GM18526 (cell line): ENCODE data around the gene FMN2.

Experiments used
- POLR2A ChIP-seq: IDR thresholded peaks from 3 replicates; pipeline ENCODE4 v1.6.1; 2011; ENCODE audit not compliant: insufficient read length; ENCODE audit errors: extremely low read depth

FMN2 gene

DNA sequence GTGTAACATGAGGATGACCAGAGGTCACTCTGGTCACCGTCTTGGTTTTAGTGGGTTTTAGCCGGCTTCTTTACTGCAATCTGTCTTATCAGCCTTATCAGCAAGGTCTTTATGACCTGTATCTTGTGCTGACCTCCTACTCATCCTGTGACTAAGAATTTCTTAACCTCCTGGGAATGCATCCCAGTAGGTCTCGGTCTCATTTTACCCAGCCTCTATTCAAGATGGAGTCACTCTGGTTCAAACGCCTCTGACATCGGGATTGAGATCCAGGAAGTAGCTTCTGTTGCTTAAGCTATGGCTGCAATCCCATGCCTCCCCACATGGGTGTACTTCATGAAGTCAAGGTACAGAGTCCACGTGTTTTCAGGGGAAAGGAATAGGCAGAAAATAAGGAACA lies 19.9 kb downstream of the FMN2 start:
- no peak for TF ChIP-seq POLR2A

DNA sequence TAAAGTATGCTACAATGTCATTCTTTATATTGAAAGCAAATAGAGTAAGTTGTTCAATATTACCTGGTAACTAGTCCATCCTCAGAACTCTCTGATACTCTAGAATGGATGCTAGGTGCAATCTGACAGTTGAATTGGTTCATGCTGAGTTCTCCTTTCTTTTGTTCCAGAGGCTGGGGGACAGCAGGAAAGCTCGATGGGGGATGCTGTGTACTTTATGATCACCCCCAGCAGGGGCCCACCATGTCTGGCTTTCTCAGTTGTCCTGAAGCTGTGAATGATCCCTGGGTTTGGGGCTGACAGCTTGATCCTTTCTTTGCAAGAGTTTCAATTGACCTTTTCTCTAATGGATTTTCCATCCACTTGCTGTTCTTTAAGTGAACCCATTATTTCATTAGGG lies 22.5 kb downstream of the FMN2 start:
- TF ChIP-seq POLR2A: no peak

DNA sequence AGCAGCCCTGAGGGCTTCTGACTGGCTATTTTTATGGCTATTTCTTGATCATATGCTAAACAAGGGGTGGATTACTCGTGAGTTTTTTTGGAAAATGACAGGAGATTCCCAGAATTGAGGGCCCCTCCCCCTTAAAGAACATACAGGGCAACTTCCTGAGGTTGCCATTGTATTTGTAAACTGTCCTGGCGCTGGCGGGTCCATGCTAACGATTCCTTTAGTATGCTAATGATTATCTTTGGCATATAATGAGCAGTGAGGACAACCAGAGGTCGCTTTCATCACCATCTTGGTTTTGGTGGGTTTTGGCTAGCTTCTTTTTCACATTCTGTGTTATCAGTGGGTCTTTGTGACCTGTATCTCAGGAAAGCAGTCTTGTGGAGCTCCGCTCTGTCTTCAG lies 24.1 kb downstream of the FMN2 start:
- no peak for TF ChIP-seq POLR2A

DNA sequence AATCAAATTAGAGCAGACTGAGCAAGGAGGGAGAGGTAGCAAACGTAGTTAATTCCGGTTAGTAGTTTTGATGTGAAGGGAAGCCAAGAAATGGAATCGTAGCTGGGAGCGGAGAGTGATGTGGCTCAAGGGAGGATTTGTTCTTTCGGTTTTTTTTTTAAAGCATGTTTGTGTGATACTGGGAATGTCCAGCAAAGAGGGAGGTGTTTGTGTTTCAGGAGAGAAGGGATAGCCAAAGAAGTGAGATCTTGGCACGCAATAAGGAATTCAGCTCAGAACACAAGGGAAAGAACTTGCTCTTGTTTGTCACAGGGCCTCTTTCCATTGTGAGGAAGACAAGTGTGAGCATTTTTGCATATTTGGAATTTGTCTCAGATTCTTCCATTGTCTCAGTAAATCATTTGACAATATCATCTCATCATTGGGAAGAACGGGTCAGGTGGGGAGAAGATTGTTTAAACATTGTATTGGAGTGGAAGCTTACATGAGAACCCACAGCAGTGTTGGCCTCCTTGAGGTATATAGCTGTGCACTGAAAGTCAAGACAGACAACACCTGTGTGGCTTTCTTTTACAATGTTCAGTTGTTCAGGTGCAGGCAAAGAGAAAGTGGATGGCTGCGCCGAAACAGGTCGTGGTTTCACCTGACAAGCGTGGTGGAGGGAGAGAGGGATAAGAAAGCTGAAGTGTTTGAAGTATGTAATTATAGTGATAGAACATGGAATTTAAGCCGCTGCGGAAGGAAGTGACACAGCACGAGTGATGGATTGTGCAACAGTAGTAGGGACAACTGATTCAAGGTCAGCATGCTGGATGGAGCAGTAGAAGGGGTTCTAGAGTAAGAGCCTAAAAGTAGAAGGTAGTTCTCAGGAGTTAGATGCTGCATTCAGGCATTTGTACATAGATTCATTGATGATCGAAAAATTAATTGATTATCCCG lies 25.4 kb downstream of the FMN2 start:
- TF ChIP-seq POLR2A: no peak

DNA sequence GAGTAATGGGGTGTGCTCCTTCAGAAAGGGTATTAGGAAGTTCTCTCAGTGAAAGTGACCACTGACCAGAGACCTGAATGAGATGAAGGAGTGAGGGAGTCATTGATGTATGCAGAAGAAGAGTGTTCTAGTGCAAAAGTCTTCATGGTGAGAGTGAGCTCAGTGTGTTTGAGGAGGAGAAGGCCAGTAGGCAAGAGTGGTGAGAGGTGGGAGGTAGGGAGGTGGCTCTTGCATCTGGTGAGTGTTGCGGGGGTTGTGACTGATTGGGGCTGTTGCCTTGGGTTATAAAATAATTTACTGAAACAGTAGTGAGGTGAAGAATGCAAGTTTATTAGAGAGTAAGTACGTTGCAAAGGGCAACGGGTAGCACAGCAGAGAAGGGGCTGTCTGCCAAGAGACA lies 26.2 kb downstream of the FMN2 start:
- TF ChIP-seq POLR2A: no peak

DNA sequence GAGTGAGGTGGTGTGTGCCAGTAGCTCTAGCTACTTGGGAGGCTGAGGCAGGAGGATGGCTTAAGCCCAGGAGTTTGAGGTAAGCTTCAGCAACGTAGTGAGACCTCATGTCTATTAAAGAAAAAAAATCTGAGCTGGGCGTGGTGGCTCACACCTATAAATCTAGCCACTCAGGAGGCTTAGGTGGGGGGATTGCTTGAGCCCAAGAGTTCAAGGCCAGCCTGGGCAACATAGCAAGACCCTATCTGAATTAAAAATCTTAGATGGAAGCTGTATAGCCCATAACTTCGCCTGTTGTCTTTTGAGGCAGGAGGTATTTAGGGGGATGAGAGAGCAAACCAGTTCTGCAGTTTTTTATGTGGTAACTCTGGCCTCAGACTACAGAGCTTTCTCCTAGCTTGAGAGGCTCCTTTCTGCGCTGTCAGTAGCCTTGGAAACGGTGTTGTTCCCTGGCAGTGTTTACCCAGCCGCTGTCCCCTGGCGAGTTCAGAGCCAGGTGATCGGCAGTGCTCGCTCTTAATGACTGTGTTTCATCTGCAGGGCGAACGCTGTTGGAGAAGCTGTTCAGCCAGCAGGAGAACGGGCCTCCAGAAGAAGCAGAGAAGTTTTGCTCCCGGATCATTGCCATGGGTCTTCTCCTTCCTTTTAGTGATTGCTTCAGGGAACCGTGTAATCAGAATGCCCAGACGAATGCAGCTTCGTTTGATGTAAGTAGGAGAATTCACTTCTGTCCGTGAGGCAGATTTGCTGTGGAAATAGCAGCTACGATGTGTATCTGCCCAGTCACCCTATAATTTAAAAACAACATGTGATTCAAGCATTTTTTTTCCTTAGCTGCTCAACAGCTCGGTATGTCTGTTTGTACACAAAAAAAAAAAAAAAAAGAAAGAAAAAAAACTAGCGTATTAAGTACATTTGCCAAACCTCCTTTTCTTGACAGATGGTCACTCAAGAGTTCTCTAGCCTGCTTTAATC lies 31.2 kb downstream of the FMN2 start:
- no peak for TF ChIP-seq POLR2A

DNA sequence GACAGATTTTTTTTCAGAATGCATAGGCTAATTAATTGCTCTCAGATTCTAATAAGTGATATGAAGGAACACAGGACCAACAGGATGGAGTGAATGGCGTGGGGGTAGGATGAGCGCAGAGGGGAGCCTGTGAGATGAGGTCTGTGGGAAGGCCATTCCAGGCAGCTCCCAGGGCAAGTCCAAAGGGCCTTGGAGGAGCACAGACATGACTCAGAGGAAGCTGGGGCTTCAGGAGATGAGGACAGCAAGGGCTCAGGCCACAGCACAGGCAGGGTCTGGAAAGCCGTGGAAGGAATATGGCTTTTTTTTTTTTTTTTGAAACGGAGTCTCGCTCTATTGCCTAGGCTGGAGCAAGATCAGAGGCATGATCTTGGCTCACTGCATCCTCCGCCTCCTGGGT lies 35.1 kb downstream of the FMN2 start:
- TF ChIP-seq POLR2A: no peak

DNA sequence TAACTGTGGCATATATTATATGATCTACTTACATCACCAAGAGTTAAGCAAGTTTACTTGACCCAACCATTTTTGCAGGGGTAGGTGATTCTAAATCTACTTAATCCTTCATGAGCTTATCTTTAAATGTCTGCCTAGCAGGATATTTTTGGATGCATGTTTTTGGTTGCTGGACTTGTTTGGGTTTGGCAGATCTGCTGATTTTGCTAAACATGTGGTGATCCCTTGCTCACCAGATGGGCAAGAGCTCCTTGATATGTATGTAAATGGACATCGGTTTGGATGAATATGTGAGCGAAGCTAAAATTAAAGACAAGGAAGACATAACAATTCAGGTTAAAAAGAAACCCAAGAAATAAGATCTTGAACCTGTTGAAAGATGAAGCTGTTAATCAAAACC lies 36.7 kb downstream of the FMN2 start:
- no peak for TF ChIP-seq POLR2A

DNA sequence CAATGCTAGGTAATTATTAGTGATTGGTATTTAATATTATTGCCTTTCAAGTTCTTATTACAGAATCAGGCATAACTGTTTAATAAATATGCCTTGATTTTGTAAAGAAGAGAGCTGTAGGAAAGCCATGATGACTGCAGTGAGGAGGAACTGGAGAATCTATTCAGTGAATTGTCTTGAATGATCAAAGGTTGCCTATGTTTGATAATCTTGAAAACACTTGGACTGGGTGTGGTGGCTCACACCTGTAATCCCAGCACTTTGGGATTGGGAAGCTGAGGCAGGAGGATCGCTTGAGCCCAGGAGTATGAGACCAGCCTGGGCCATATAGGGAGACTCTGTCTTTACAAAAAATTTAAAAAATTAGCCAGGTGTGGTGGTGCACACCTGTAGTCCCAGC lies 42.4 kb downstream of the FMN2 start:
- TF ChIP-seq POLR2A: no peak

DNA sequence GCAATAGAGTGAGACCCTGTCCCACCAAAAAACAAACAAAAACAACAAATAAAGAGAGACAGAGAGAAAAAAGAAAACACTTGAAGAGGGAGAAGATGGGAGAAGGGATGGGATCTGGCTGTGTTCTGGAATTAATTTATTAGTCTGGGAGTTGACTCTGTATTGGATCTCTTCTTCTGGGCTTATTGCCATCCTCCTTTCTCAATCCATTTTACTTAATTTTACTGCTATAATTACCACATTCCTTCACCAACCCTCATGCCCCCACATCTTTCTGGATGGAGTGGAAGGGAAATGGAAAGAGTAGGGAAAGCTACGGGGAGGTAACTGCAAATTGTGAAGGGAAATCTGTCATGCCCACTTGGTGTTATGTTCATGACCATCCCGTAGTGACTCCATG lies 42.9 kb downstream of the FMN2 start:
- no peak for TF ChIP-seq POLR2A

DNA sequence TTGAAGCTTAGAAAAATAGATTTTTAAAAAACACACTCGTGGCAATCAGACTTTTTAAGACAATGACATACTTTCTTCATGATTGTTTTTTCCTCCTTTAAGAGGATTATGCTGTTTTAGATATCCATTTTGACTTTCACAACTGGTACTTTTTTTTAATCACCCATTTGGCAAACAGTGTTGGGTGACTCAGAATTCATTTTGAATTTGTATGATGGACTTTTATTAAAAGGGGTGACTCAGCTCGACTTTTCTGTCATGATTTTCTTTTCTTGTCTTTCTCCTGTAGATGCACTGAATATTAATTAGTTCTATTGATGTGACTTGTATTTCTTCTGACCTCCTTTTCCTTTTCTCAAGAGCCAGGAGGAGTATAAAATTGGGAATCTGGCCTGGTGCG lies 44.7 kb downstream of the FMN2 start:
- TF ChIP-seq POLR2A: no peak

DNA sequence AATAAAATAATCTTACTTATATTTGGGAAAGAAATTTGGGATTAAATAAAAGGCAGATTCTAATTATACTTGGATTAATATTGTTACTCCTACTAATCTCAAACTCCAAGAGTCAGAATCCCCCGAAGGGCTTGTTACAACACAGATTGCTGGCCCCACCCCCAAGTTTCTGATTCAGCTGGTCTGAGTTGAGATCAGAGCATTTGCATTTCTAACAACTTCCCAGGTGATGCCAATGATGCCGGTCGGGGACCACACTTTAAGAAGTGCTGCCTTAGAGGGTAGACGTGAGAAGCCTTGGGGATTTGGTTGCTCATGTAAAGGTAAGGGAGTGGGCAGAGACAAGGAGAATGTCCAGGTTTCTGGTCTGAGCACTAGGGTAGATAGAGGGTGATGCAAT lies 47.2 kb downstream of the FMN2 start:
- TF ChIP-seq POLR2A: no peak

DNA sequence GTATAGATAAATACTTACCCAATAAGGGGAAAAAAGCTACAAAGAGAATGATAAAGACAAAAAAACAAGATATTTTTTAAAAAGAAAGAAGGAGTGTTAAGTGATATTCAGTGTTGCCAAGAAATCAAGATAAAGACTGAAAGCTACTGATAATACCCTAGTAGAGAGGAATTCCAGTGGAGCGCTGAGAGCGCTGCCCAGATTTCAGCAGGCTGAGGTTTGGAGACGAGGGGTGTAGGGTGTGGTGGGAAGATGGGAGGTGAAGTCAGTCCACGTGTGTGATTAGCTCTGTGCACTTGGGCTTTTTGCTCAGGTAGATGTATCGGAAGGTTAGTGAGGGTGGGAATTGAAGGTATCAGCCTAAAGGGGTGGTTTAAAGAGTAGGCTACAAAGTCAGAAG lies 47.8 kb downstream of the FMN2 start:
- no peak for TF ChIP-seq POLR2A

DNA sequence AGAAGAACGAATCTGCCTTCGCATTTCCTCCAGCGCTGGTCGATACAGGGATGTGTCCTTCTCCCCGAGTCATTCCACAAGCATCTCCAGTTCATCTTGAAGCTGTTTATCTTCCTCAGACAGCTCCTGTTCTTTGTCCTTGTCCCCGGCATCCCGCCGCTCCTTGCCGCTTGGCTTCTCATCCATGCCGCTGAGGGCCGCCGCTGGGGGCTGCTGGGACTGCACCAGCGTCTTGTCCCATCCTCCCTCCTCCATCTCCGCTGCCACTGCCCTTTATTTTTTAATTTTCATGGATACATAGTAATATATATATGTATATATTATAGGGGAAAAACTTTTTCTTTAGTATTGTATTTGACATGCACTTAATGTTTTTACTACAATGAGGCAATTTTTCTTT lies 53.4 kb downstream of the FMN2 start:
- no peak for TF ChIP-seq POLR2A

DNA sequence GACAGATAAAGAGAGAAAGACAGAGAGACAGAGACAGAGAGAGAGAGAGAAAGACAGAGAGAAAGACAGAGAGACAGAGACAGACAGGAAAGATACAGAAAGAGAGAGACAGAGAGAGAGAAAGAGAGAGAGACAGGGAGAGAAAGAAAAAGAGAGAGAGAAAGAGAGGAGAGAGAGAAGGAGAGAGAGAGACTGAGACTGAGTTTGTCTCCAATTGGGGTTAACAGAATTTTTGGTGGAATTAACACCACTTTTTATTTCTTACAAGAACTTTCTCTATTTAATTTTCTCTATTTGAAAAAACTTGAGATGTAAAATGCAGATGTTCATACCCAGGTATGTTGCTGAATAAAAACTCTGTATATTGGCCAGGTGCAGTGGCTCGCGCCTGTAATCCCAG lies 56.6 kb downstream of the FMN2 start:
- TF ChIP-seq POLR2A: no peak

DNA sequence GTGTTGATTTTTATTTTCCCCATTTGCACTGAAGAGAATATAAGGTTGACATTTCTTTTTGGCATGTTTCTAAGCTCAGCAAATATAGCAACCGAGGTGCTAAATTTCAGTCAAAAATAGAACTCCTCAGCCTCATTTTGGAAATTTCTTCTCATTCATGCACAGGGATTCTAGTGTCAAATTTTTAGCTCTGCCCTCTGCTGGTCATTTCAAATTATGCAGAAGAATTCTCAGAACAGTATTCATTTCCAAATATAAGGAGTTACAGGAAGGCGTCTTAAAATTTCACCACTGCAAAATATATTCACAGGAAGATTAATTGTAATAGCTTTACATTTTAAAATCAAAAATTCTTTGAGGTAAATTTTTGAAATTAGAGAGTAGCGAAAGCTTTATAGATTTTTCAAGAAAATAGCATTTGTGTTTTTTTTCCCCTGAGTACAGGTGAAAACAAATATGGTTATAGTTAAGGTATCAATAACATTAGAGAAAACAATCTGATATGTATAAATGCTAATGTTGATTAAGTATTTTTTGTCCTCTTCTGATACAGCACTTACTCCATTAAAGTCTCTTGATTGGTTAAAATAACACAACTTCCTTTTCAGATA lies 57.9 kb downstream of the FMN2 start:
- TF ChIP-seq POLR2A: no peak

DNA sequence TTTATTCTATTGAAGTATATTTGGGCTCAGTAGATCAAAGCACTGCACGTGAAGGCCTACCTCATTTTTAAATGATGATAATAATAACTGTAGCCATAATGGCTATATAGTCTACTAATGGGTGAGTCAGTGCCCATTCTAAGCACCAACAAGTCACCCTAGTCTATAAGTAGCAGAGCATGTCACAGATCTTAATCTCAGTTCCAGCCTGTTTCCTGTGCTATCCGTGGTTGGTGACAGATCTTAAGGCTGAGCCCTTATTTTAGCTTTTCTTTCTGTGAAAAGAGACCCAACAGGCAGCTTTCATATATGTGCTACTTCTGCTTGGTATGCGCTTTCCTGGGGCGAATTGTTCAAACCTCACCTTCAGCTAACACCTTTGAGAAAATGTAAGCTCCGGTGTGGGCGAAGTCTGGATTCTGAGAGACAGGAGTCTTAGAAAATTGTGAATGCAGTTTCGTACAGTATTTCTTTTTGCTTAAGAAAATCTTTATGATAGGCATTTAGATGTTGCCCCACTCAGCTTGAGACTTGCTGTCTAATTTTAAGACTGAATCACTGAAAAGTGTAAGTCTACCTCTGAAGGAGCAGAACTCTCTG lies 59.6 kb downstream of the FMN2 start:
- TF ChIP-seq POLR2A: no peak
